Testis (tissue), 2 donors: Measurements from ENCODE around the gene KCNE2.

ENCODE experiments used
- POLR2A ChIP-seq: fragments of 450-650 bp; IDR thresholded peaks from one replicate; pipeline ENCODE4 v1.6.1; 2017; ENCODE audit warnings: antibody characterized with exemption, mild to moderate bottlenecking, moderate library complexity
- TF ChIP-seq, protein P1 (sequence below), 3 experiments: fragments of 450-650 bp in 2 of 3; fragments of 200-600 bp in 1 of 3; sonication (generic) in 1 of 3; IDR thresholded peaks; one replicate each; pipeline ENCODE4 v1.5.1; 2016 to 2019; ENCODE audit warnings: antibody characterized with exemption in 3 of 3, mild to moderate bottlenecking in 2 of 3, moderate library complexity in 1 of 3

DNA sequence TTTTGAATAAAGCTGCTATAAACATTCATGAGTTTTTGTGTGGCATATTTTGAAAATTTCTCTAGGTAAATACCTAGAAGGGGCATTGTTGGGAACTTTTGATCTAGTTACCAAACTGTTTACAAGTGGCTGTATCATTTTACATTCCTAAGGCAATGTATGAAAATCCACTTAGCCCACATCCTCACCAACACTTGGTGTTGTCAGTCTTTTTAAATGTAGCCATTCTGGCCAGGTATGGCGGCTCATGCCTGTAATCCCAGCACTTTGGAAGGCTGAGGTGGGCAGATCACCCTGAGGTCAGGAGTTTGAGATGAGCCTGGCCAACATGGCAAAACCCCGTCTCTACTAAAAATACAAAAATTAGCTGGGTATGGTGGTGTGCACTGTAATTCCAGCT is 5.9 kb upstream of the KCNE2 start:
- TF ChIP-seq, protein P1, sequence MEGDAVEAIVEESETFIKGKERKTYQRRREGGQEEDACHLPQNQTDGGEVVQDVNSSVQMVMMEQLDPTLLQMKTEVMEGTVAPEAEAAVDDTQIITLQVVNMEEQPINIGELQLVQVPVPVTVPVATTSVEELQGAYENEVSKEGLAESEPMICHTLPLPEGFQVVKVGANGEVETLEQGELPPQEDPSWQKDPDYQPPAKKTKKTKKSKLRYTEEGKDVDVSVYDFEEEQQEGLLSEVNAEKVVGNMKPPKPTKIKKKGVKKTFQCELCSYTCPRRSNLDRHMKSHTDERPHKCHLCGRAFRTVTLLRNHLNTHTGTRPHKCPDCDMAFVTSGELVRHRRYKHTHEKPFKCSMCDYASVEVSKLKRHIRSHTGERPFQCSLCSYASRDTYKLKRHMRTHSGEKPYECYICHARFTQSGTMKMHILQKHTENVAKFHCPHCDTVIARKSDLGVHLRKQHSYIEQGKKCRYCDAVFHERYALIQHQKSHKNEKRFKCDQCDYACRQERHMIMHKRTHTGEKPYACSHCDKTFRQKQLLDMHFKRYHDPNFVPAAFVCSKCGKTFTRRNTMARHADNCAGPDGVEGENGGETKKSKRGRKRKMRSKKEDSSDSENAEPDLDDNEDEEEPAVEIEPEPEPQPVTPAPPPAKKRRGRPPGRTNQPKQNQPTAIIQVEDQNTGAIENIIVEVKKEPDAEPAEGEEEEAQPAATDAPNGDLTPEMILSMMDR (IDR thresholded peaks at IDR 0.05), result no peak
- TF ChIP-seq POLR2A, result no peak
